ENCODE measurements around the gene SRF.

SRF gene

GRCh38 chr6:43184268-43184985 is 13.4 kb downstream of the SRF start:
- DNase-seq = no peak

GRCh38 chr6:43185391-43185985 is 14.4 kb downstream of the SRF start:
- DNase-seq = no peak

- DNase-seq = no peak
These were observed 14.9 kb downstream of the SRF start for GRCh38 chr6:43186019-43186418.

- DNase-seq = no peak
These were observed 15.6 kb downstream of the SRF start for GRCh38 chr6:43186706-43187105.

GRCh38 chr6:43187821-43188220 is 16.8 kb downstream of the SRF start:
- no peak for DNase-seq

- DNase-seq = no peak
These were observed 17.4 kb downstream of the SRF start for GRCh38 chr6:43188426-43188825.

- no peak for DNase-seq
These were observed 18.8 kb downstream of the SRF start for GRCh38 chr6:43189776-43190304.

- no peak for DNase-seq
These were observed 21.8 kb downstream of the SRF start for GRCh38 chr6:43192911-43193310.

- no peak for DNase-seq
These were observed 22.9 kb downstream of the SRF start for GRCh38 chr6:43193929-43194328.

- no peak for DNase-seq
These were observed 25.3 kb downstream of the SRF start for GRCh38 chr6:43196337-43196736.

GRCh38 chr6:43199912-43200311 is 28.8 kb downstream of the SRF start:
- DNase-seq = no peak

GRCh38 chr6:43200541-43200940 is 29.5 kb downstream of the SRF start:
- no peak for DNase-seq

GRCh38 chr6:43202451-43202850 is 31.4 kb downstream of the SRF start:
- no peak for DNase-seq

GRCh38 chr6:43203029-43203717 is 32.1 kb downstream of the SRF start:
- DNase-seq = no peak

- no peak for DNase-seq
These were observed 32.6 kb downstream of the SRF start for GRCh38 chr6:43203718-43204095.

- no peak for DNase-seq
These were observed 33.4 kb downstream of the SRF start for GRCh38 chr6:43204271-43205105.

- DNase-seq = no peak
These were observed 34.8 kb downstream of the SRF start for GRCh38 chr6:43205849-43206248.

- DNase-seq = no peak
These were observed 36.2 kb downstream of the SRF start for GRCh38 chr6:43207286-43207685.

- no peak for DNase-seq
These were observed 40.9 kb downstream of the SRF start for GRCh38 chr6:43211955-43212354.

- DNase-seq = no peak
These were observed 42.4 kb downstream of the SRF start for GRCh38 chr6:43213431-43213830.

GRCh38 chr6:43215066-43215465 is 44.0 kb downstream of the SRF start:
- no peak for DNase-seq

GRCh38 chr6:43216200-43216599 is 45.1 kb downstream of the SRF start:
- no peak for DNase-seq

GRCh38 chr6:43217351-43217750 is 46.3 kb downstream of the SRF start:
- DNase-seq = no peak

All from stimulated activated CD4-positive, alpha-beta T cell treated with anti-CD3 and anti-CD28 coated beads, Interleukin-4, amount 100 ng/mL, for 24 hours (primary cell).